Measurements from ENCODE around the gene IL10RB.
"Not testable (repeated sequence)": the region's sequence is repeated elsewhere in the genome, so short reads cannot be mapped to it uniquely, and the experiment has no call there.

IL10RB gene

DNA sequence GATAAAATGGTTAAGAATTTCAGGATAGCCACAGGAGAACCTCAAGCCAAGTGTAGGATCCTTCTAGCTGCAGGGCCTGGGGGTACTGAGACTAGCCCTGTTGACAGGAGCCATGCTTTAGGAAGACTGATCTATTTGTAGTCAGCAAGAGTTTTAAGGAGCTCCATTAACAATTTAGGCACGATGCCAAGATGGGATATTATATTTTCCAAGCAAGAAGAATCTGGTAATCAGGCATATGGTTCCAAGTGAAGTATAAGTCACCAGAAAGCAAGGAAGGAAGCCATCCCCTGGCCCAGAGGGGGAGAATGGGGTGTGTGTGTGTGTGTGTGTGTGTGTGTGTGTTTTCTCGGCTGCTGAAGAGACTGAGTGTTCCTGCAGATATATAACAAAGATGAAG lies 29.4 kb upstream of the IL10RB start:
- TF ChIP-seq, protein P1, sequence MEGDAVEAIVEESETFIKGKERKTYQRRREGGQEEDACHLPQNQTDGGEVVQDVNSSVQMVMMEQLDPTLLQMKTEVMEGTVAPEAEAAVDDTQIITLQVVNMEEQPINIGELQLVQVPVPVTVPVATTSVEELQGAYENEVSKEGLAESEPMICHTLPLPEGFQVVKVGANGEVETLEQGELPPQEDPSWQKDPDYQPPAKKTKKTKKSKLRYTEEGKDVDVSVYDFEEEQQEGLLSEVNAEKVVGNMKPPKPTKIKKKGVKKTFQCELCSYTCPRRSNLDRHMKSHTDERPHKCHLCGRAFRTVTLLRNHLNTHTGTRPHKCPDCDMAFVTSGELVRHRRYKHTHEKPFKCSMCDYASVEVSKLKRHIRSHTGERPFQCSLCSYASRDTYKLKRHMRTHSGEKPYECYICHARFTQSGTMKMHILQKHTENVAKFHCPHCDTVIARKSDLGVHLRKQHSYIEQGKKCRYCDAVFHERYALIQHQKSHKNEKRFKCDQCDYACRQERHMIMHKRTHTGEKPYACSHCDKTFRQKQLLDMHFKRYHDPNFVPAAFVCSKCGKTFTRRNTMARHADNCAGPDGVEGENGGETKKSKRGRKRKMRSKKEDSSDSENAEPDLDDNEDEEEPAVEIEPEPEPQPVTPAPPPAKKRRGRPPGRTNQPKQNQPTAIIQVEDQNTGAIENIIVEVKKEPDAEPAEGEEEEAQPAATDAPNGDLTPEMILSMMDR (conservative IDR thresholded peaks at IDR 0.05) = no peak
- TF ChIP-seq ZFX (IDR thresholded peaks at IDR 0.05) = no peak
- H3K27ac ChIP-seq = no peak overlapping the region

DNA sequence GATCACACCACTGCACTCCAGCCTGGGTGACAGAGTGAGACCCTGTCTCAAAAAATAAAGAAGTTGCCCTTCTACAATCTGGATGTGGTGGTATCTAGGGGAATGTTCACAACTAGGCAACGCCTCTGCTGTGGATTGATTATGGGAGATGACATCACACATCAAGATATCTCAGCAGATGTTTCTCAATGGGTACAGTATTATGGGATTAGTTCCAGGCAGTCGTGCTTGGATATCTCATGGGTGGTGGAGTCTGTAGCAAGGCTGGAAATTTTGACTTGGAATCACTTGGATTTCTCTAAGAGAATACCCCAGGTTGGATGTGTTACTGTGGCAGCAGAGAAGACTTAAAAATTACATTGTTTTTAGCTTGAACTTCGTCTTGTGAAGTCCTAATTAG lies 28.7 kb upstream of the IL10RB start:
- TF ChIP-seq, protein P1 (conservative IDR thresholded peaks at IDR 0.05) = no peak
- no peak for TF ChIP-seq ZFX (IDR thresholded peaks at IDR 0.05)
- H3K27ac ChIP-seq = no peak overlapping the region

DNA sequence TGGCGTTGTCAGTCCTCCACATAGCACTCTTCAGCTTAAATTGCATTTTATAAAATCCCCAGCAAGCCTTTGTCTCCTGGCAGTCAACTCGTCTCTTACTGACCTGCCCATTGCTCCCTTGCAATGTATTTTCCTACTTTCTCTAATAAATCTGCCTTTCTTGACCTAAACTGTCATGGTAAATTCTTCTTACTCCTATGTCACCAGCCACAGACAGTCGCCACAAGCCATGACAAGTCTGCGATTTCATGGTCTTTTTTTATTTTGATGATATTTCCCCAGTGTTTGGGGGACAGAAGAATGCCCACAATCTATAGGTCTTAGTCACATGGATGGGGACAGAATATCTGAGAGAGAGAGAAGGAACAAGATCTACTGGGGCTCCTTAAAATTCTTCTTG lies 28.0 kb upstream of the IL10RB start:
- no peak overlapping the region for H3K27ac ChIP-seq
- no peak for TF ChIP-seq ZFX (IDR thresholded peaks at IDR 0.05)
- TF ChIP-seq, protein P1 (conservative IDR thresholded peaks at IDR 0.05) = no peak

DNA sequence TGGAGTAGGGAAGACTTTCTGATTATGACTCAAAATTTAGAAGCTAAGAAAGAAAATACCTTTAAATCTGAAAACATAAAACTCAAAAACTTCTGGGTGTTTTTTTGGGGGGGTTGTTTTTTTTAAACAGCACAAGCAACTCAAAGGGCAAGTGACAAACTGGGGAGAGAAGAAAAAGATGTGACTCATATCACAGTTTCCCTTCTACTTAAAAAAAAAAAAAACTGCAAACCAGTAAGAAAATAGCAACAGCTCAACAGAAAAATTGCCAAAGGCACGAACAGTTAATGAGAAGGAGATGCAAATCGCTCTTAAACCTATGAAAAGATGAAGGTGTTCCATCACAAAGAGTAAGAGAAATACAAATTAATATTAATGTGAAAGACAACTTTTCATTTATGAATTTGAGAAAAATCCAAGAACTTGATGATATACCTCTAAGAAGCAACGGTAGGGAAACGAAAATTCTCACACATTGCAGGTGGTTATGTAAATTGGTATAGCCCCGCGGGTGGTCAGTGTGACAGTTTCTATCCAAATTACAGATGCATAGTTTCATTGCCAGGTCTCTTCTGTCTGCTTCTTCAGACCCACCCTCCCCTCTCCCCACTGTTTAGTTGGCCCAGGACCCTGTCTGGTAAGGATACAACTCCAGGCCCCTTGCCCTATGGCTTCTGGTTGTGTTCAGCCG lies 27.5 kb upstream of the IL10RB start:
- no peak for TF ChIP-seq ZFX (IDR thresholded peaks at IDR 0.05)
- TF ChIP-seq, protein P1 (conservative IDR thresholded peaks at IDR 0.05) = no peak
- no peak overlapping the region for H3K27ac ChIP-seq

DNA sequence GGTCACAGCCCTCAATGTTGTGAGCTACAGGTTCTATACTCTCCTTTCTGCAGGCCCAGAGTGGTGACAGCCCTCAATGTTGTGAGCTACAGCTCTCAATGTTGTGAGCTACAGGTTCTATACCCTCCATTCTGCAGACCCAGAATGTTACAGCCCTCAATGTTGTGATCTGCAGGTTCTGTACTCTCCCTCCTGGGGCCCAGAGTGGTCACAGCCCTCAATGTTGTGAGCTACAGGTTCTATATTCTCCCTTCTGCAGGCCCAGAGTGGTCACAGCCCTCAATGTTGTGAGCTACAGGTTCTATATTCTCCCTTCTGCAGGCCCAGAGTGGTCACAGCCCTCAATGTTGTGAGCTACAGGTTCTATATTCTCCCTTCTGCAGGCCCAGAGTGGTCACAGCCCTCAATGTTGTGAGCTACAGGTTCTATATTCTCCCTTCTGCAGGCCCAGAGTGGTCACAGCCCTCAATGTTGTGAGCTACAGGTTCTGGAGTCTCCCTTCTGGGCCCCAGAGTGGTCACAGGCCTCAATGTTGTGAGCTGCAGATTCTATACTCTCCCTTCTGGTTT lies 26.5 kb upstream of the IL10RB start:
- not testable (repeated sequence) for H3K27ac ChIP-seq

DNA sequence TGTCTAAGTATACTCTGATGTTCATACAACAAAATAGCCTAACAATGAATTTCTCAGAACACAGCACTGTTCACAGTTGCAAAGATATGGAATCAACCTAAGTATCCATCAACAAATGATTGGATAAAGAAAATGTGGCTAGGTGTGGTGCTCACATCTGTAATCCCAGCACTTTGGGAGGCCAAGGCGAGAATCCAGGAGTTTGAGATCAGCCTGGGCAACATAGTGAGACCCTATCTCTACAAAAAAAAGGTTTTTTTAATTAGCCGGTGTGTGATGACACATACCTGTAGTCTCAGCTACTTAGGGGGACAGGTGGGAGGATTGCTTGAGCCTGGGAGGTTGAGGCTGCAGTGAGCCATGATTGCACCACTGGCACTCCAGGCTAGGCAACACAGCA lies 25.8 kb upstream of the IL10RB start:
- TF ChIP-seq, protein P1 (conservative IDR thresholded peaks at IDR 0.05) = no peak
- TF ChIP-seq ZFX (IDR thresholded peaks at IDR 0.05) = no peak
- H3K27ac ChIP-seq = no peak overlapping the region

DNA sequence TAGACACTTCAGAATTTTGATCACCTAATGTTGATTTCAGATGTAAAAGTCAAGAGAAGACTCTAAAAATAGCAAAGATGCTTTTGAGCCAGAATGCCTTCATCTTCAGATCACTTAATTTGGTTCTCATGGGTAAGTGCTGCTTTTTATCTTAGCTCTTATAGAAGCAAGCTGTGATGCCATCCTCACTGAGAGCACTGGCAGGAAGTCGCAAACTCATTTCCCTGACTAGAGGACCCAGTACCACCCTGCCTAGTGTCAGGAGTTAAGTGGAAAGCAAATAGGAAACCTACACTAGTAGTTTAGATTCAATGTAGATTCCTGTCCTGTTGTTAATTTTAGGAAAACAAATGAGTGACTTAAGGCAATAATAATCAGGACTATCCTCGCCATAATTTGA lies 24.3 kb upstream of the IL10RB start:
- TF ChIP-seq ZFX (IDR thresholded peaks at IDR 0.05) = no peak
- TF ChIP-seq, protein P1 (conservative IDR thresholded peaks at IDR 0.05) = no peak
- H3K27ac ChIP-seq = no peak overlapping the region

DNA sequence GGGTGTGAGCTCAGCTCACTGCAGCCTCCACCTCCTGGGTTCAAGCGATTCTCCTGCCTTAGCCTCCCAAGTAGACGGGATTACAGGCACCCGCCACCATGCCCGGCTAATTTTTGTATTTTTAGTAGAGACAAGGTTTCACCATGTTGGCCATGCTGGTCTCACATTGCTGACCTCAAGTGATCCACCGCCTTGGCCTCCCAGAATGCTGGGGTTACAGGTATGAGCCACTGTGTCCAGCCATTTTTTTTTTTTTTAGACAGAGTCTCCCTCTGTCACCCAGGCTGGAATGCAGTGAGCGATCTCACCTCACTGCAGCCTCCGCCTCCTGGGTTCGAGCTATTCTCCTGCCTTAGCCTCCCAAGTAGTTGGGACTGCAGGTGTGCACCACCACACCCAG lies 23.3 kb upstream of the IL10RB start:
- H3K27ac ChIP-seq = not testable (repeated sequence)
